Measurements from ENCODE around the gene SCARF2.
"Not testable (repeated sequence)": the region's sequence is repeated elsewhere in the genome, so short reads cannot be mapped to it uniquely, and the experiment has no call there.

The SCARF2 gene, protein sequence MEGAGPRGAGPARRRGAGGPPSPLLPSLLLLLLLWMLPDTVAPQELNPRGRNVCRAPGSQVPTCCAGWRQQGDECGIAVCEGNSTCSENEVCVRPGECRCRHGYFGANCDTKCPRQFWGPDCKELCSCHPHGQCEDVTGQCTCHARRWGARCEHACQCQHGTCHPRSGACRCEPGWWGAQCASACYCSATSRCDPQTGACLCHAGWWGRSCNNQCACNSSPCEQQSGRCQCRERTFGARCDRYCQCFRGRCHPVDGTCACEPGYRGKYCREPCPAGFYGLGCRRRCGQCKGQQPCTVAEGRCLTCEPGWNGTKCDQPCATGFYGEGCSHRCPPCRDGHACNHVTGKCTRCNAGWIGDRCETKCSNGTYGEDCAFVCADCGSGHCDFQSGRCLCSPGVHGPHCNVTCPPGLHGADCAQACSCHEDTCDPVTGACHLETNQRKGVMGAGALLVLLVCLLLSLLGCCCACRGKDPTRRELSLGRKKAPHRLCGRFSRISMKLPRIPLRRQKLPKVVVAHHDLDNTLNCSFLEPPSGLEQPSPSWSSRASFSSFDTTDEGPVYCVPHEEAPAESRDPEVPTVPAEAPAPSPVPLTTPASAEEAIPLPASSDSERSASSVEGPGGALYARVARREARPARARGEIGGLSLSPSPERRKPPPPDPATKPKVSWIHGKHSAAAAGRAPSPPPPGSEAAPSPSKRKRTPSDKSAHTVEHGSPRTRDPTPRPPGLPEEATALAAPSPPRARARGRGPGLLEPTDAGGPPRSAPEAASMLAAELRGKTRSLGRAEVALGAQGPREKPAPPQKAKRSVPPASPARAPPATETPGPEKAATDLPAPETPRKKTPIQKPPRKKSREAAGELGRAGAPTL

DNA sequence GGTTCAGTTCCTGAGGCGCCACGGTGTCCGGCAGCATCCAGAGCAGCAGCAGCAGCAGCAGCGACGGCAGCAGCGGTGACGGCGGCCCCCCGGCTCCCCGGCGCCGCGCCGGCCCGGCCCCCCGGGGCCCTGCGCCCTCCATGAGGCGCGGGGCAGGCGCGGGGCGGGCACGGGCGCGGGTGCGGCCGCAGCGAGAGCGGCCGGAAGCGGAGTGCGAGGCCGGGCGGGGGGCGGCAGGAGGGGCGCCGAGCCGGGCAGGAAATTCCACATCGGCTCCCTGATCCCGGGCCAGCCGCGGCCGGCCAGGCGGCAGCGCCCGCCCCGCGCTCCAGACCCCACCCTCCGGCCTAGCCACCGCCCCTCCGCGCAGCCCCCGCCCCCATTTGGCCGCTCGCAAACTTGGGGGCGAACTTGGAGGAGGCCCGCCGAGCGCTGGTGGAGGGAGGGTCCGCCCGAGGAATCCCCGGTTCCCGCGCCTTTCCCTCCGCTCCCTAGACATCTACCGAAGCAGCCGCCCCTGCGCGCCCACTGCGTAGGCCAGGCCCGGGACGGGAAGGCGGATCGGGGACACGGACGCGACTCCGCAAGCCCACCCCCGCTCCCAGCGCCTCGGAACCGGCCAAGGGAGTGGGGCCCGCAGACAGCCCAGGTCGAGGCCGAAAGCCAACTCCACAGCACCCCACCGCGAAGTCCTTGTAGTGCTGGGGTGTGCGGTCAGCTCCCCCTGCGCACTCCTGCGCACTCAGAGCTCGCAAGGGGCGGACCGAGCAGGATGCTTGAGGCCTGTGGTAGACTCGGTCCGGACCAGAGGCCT lies at the start of gene SCARF2:
TSS of gene SCARF2 (minus strand) at position 213 of the 814 bp plus-strand sequence. CDS start at position 142, 71 bp downstream.
- Histone ChIP-seq H3K9me3 (ENCODE audit: control insufficient read depth, insufficient read depth, low read length) (no peaks in the 10 kb centered on the region), H3K4me1 (ENCODE audit: control insufficient read depth, insufficient read depth, low read length) (peaks cover 2% of the 10 kb centered on the region), H3K4me3 (ENCODE audit: low read length) (peak within 1 kb of the TSS; percentile 42; the same call in 1 of the 2 replicates), H3K27ac (ENCODE audit: low read length) (no peak within 1 kb of the TSS), H3K27me3 (ENCODE audit: control insufficient read depth, insufficient read depth, low read length) (peaks cover 16% of the 10 kb centered on the region), H3K36me3 (ENCODE audit: control insufficient read depth, insufficient read depth, low read length) (no peaks in the 10 kb centered on the region)
- DNase-seq (ENCODE audit: low read depth, low spot score) = no peak
- whole genome bisulfite sequencing (ENCODE audit: insufficient coverage, insufficient read length) = no CpG with 5 or more reads among the region's 95 CpGs

DNA sequence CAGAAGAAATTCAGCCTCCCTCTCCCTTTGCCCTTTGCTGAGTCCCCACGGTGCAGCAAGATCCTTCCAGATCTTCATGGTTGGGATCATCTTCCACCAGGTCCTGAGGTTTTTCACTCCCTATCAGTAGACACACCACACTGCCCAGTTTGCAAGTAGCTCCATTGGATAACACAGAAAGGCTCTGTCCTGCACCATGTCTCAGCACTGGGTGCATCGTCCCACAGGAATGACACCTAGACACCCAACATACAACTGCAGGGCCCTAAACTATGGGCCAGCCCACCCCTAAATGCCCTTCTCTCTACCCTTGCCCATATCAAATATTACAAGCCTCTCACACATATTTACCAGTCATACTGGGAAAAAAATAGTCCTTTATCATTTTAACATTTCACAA lies 48.6 kb upstream of the SCARF2 start:
- H3K4me1 ChIP-seq (ENCODE audit: control insufficient read depth, insufficient read depth, low read length) = no peaks in the 10 kb centered on the region
- no peak overlapping the region for H3K4me3 ChIP-seq (ENCODE audit: low read length)
- H3K27ac ChIP-seq (ENCODE audit: low read length) = no peak overlapping the region
- DNase-seq (ENCODE audit: low read depth, low spot score) = no peak
- no CpG with 5 or more reads among the region's 2 CpGs for WGBS (ENCODE audit: insufficient coverage, insufficient read length)
- H3K27me3 ChIP-seq (ENCODE audit: control insufficient read depth, insufficient read depth, low read length) = no peaks in the 10 kb centered on the region
- H3K9me3 ChIP-seq (ENCODE audit: control insufficient read depth, insufficient read depth, low read length) = no peaks in the 10 kb centered on the region
- no peaks in the 10 kb centered on the region for H3K36me3 ChIP-seq (ENCODE audit: control insufficient read depth, insufficient read depth, low read length)

DNA sequence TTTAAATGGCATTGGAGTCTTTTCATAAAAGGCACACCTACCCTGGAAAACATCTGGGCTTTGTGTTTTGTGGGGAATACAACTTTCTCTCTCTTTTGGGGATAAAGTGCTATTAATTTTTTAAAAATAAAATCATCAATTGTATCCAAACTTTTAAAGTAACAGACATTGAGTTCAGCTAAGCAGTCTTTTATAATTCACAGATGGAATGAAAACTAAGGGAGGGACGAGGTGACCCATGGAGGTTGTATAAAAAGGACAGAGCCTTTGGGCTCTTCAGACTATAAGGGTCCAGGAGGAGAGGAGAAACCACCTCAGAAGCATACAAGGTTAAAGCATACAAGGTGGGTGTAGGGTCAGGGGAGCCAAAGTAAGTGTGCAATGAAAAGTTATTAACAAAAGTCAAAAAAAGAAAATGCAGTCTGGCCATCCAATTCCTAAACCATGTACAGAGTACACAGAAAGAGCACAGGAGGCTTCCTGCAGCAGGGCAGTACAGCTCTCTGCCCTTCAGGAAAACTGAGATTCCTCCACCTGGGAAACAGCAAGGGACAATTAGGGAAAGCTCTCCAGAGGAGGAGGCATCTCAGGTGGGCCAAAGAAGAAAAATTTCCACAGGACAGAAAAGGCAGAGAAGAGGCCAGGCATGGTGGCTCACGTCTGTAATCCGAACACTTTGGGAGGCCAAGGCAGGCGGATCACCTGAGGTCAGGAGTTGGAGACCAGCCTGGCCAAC lies 47.5 kb upstream of the SCARF2 start:
- no CpG with 5 or more reads among the region's 4 CpGs for WGBS (ENCODE audit: insufficient coverage, insufficient read length)
- no peak overlapping the region for H3K4me3 ChIP-seq (ENCODE audit: low read length)
- no peaks in the 10 kb centered on the region for H3K4me1 ChIP-seq (ENCODE audit: control insufficient read depth, insufficient read depth, low read length)
- no peaks in the 10 kb centered on the region for H3K36me3 ChIP-seq (ENCODE audit: control insufficient read depth, insufficient read depth, low read length)
- no peaks in the 10 kb centered on the region for H3K27me3 ChIP-seq (ENCODE audit: control insufficient read depth, insufficient read depth, low read length)
- no peak overlapping the region for H3K27ac ChIP-seq (ENCODE audit: low read length)
- no peak for DNase-seq (ENCODE audit: low read depth, low spot score)
- H3K9me3 ChIP-seq (ENCODE audit: control insufficient read depth, insufficient read depth, low read length) = no peaks in the 10 kb centered on the region

DNA sequence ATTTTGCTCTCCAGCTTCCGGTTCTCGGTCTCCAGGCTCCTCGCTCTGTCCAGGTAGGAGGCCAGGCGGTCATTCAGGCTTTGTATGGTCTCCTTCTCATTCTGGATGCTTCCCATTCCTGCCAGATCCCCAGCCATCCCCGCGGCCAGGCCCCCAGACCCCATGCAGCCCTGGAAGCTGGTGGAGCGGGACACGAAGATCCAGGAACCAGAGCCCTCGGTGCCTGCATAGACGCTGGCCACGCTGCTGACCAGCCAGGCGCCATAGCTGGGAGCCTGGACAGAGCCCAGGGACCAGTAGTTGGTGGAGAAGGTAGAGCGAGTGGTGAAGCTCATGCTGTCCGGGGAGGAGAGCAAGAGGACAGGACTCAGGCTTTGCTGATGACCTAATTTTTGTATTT lies 46.1 kb upstream of the SCARF2 start:
- no peaks in the 10 kb centered on the region for H3K27me3 ChIP-seq (ENCODE audit: control insufficient read depth, insufficient read depth, low read length)
- H3K4me1 ChIP-seq (ENCODE audit: control insufficient read depth, insufficient read depth, low read length) = no peaks in the 10 kb centered on the region
- no peaks in the 10 kb centered on the region for H3K9me3 ChIP-seq (ENCODE audit: control insufficient read depth, insufficient read depth, low read length)
- no peaks in the 10 kb centered on the region for H3K36me3 ChIP-seq (ENCODE audit: control insufficient read depth, insufficient read depth, low read length)
- no peak overlapping the region for H3K4me3 ChIP-seq (ENCODE audit: low read length)
- no peak overlapping the region for H3K27ac ChIP-seq (ENCODE audit: low read length)
- no CpG with 5 or more reads among the region's 14 CpGs for WGBS (ENCODE audit: insufficient coverage, insufficient read length)
- DNase-seq (ENCODE audit: low read depth, low spot score) = no peak

DNA sequence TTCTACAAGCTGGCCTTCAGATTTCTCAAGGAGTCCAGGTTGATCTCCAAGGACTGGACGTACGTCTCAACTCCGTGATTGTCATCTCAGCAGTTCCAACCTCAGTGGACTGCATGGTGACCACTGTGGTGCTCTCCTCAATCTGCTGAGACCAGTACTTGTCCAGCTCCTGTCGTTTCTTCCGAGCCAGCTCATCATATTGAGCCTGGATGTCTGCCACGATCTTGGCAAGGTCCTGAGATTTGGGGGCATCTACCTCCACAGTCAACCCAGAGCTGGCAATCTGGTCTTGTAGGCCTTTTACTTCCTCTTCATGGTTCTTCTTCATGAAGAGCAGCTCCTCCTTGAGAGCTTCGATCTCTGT lies 45.5 kb upstream of the SCARF2 start:
- H3K9me3 ChIP-seq (ENCODE audit: control insufficient read depth, insufficient read depth, low read length); H3K36me3 ChIP-seq (ENCODE audit: control insufficient read depth, insufficient read depth, low read length); DNase-seq (ENCODE audit: low read depth, low spot score); H3K4me1 ChIP-seq (ENCODE audit: control insufficient read depth, insufficient read depth, low read length); H3K27ac ChIP-seq (ENCODE audit: low read length); H3K27me3 ChIP-seq (ENCODE audit: control insufficient read depth, insufficient read depth, low read length); H3K4me3 ChIP-seq (ENCODE audit: low read length): not testable (repeated sequence)
- WGBS (ENCODE audit: insufficient coverage, insufficient read length) = no CpG with 5 or more reads among the region's 7 CpGs

DNA sequence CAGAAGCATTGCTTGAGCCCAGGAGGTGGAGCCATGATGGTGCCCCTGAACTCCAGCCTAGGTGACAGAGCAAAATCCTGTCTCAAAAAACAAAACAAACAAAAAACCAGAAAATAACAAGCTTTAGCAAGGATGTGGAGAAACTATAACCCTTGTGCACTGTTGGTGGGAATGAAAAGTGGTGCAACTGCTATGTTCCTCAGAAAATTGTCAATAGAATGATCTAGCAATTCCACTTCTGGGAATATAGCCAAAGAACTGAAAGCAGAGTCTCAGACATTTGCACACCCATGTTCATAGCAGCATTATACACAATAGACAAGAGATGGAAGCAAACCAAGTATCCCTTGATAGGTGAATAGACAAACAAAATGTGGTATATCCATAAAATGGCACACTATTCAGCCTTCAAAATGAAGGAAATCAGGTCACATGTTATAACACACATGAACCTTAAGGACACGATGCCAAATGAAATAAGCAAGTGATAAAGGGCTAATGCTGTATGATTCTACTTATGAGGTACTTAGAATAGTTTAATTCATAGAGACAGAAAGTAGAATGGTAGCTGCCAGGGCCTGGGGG lies 42.1 kb upstream of the SCARF2 start:
- no peaks in the 10 kb centered on the region for H3K9me3 ChIP-seq (ENCODE audit: control insufficient read depth, insufficient read depth, low read length)
- WGBS (ENCODE audit: insufficient coverage, insufficient read length) = no CpG with 5 or more reads among the region's 1 CpG
- H3K27me3 ChIP-seq (ENCODE audit: control insufficient read depth, insufficient read depth, low read length) = no peaks in the 10 kb centered on the region
- H3K27ac ChIP-seq (ENCODE audit: low read length) = no peak overlapping the region
- H3K36me3 ChIP-seq (ENCODE audit: control insufficient read depth, insufficient read depth, low read length) = no peaks in the 10 kb centered on the region
- no peaks in the 10 kb centered on the region for H3K4me1 ChIP-seq (ENCODE audit: control insufficient read depth, insufficient read depth, low read length)
- no peak for DNase-seq (ENCODE audit: low read depth, low spot score)
- H3K4me3 ChIP-seq (ENCODE audit: low read length) = no peak overlapping the region

DNA sequence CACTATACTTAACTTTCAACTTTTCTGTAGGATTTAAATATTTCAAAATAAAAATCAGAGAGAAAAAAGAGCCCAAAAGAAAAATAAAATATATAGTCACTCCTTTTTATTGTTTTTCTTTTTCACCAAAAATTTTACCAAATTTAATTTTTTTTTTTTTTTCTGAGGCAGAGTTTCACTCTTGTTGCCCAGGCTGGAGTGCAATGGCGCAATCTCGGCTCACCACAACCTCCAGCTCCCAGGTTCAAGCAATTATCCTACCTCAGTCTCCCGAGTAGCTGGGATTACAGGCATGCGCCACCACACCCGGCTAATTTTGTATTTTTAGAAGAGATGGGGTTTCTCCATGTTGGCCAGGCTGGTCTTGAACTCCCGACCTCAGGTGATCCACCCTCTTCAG lies 40.4 kb upstream of the SCARF2 start:
- not testable (repeated sequence) for H3K9me3 ChIP-seq (ENCODE audit: control insufficient read depth, insufficient read depth, low read length); H3K27ac ChIP-seq (ENCODE audit: low read length); H3K36me3 ChIP-seq (ENCODE audit: control insufficient read depth, insufficient read depth, low read length); H3K4me1 ChIP-seq (ENCODE audit: control insufficient read depth, insufficient read depth, low read length); H3K27me3 ChIP-seq (ENCODE audit: control insufficient read depth, insufficient read depth, low read length); H3K4me3 ChIP-seq (ENCODE audit: low read length); DNase-seq (ENCODE audit: low read depth, low spot score)
- no CpG with 5 or more reads among the region's 6 CpGs for WGBS (ENCODE audit: insufficient coverage, insufficient read length)

DNA sequence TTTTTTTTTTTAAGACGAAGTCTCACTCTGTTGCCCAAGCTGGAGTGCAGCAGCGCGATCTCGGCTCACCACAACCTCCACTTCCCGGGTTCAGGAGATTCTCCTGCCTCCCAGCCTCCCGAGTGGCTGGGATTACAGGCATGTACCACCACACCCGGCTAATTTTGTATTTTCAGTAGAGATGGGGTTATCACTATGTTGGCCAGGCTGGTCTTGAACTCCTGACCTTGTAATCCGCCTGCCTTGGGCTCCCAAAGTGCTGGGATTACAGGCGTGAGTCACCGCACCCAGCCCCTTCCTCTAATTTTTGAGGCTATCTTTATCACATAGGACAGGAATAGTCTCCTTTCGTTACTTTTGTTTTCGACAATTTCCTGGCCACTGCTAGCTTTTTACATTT lies 37.9 kb upstream of the SCARF2 start:
- not testable (repeated sequence) for H3K36me3 ChIP-seq (ENCODE audit: control insufficient read depth, insufficient read depth, low read length); DNase-seq (ENCODE audit: low read depth, low spot score); H3K4me3 ChIP-seq (ENCODE audit: low read length); H3K9me3 ChIP-seq (ENCODE audit: control insufficient read depth, insufficient read depth, low read length); H3K27me3 ChIP-seq (ENCODE audit: control insufficient read depth, insufficient read depth, low read length); H3K27ac ChIP-seq (ENCODE audit: low read length); H3K4me1 ChIP-seq (ENCODE audit: control insufficient read depth, insufficient read depth, low read length)
- no CpG with 5 or more reads among the region's 12 CpGs for WGBS (ENCODE audit: insufficient coverage, insufficient read length)

DNA sequence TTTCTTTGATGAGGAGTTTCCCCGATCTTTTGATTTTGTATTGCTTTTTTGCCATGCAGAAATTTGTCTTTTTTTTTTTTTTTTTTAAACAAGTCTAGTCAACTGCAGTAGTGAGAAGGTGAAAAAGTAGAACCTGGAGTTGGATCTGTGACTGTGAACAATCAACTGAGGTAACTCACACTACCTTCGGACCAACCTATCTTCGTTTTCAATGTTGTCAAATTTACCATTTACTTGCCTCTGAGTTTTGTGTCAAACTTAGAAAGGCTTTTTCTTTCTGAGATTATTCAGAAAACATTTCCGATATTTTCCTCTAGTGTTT lies 37.5 kb upstream of the SCARF2 start:
- no peaks in the 10 kb centered on the region for H3K36me3 ChIP-seq (ENCODE audit: control insufficient read depth, insufficient read depth, low read length)
- no peak overlapping the region for H3K4me3 ChIP-seq (ENCODE audit: low read length)
- no peak for DNase-seq (ENCODE audit: low read depth, low spot score)
- H3K27ac ChIP-seq (ENCODE audit: low read length) = no peak overlapping the region
- no peaks in the 10 kb centered on the region for H3K4me1 ChIP-seq (ENCODE audit: control insufficient read depth, insufficient read depth, low read length)
- no peaks in the 10 kb centered on the region for H3K9me3 ChIP-seq (ENCODE audit: control insufficient read depth, insufficient read depth, low read length)
- no CpG with 5 or more reads among the region's 4 CpGs for WGBS (ENCODE audit: insufficient coverage, insufficient read length)
- H3K27me3 ChIP-seq (ENCODE audit: control insufficient read depth, insufficient read depth, low read length) = no peaks in the 10 kb centered on the region

All from iPS DF 6.9 (cell line).